Measurements from ENCODE around the gene SOBP. TPM values are rescaled to one million over a fixed set of nuclear protein-coding genes. Genes with fewer than 3 reads are reported as not detected.

The SOBP gene
- total and polyA plus RNA-seq, 10 donors: 0.87 to 7.8 (median 4.9) TPM

- TF ChIP-seq POLR2AphosphoS5 (IDR thresholded peaks at IDR 0.05) (no peak), CTCF (IDR thresholded peaks at IDR 0.05 in 8 of 11, conservative IDR thresholded peaks at IDR 0.05 in 3 of 11) (no peak), POLR2A (IDR thresholded peaks at IDR 0.05) (no peak)
- Histone ChIP-seq H3K4me1 (no peaks in the 10 kb centered on the region), H3K4me3 (no peak overlapping the region), H3K27ac (no peak overlapping the region), H3K9me3 (no peaks in the 10 kb centered on the region), H3K36me3 (no peaks in the 10 kb centered on the region), H3K27me3 (replicated peaks in 1 of 7) (peaks cover 0 to 4% (median 0%) of the 10 kb centered on the region in 7 donors)
- 83 to 98% (median 91%) methylated on average over 2 of the region's 2 CpGs for WGBS, 5 donors
- intact Hi-C loops (cut with DNase I; ENCODE audit: low total_unique reads): no loop called here
- DNase-seq: no peak
These were observed 53.6 kb downstream of the SOBP start for GRCh38 chr6:107543567-107543966.

- H3K4me3 ChIP-seq: no peak overlapping the region
- no peaks in the 10 kb centered on the region for H3K27me3 ChIP-seq (replicated peaks in 1 of 7)
- no peaks in the 10 kb centered on the region for H3K9me3 ChIP-seq
- TF ChIP-seq POLR2AphosphoS5 (IDR thresholded peaks at IDR 0.05): no peak
- TF ChIP-seq CTCF (IDR thresholded peaks at IDR 0.05 in 8 of 11, conservative IDR thresholded peaks at IDR 0.05 in 3 of 11): no peak
- TF ChIP-seq POLR2A (IDR thresholded peaks at IDR 0.05): no peak
- no peak overlapping the region for H3K27ac ChIP-seq
- DNase-seq: no peak
- peaks cover 0 to 9% (median 0%) of the 10 kb centered on the region in 6 donors for H3K4me1 ChIP-seq
- 73 to 90% (median 86%) methylated on average over 4 of the region's 4 CpGs for WGBS, 5 donors
- no peaks in the 10 kb centered on the region for H3K36me3 ChIP-seq
- intact Hi-C loops (cut with DNase I; ENCODE audit: low total_unique reads): no loop called here
These were observed 55.8 kb downstream of the SOBP start for GRCh38 chr6:107545763-107546162.

- H3K4me3 ChIP-seq: no peak overlapping the region
- no peaks in the 10 kb centered on the region for H3K27me3 ChIP-seq (replicated peaks in 1 of 7)
- no peaks in the 10 kb centered on the region for H3K9me3 ChIP-seq
- intact Hi-C loops (cut with DNase I; ENCODE audit: low total_unique reads): no loop called here
- H3K4me1 ChIP-seq: peaks cover 0 to 11% (median 0%) of the 10 kb centered on the region in 6 donors
- no peak for DNase-seq
- H3K27ac ChIP-seq: no peak overlapping the region
- H3K36me3 ChIP-seq: no peaks in the 10 kb centered on the region
- WGBS, 5 donors: 81 to 85% (median 83%) methylated on average over 6 of the region's 6 CpGs
- TF ChIP-seq CTCF (IDR thresholded peaks at IDR 0.05 in 8 of 11, conservative IDR thresholded peaks at IDR 0.05 in 3 of 11) (no peak), POLR2AphosphoS5 (IDR thresholded peaks at IDR 0.05) (no peak), POLR2A (IDR thresholded peaks at IDR 0.05) (no peak)
These were observed 57.0 kb downstream of the SOBP start for GRCh38 chr6:107546691-107547450.

- WGBS, 5 donors: 48 to 95% (median 94%) methylated on average over 2 of the region's 2 CpGs
- H3K4me3 ChIP-seq: no peak overlapping the region
- no peak for TF ChIP-seq POLR2A (IDR thresholded peaks at IDR 0.05)
These were observed 57.5 kb downstream of the SOBP start for GRCh38 chr6:107547451-107547840.

More at GRCh38 chr6:107547451-107547840, 57.5 kb downstream of the SOBP start:
- Histone ChIP-seq H3K36me3 (no peaks in the 10 kb centered on the region), H3K27ac (no peak overlapping the region), H3K4me1 (peaks cover 0 to 11% (median 0%) of the 10 kb centered on the region in 6 donors), H3K9me3 (no peaks in the 10 kb centered on the region), H3K27me3 (replicated peaks in 1 of 7) (no peaks in the 10 kb centered on the region)
- intact Hi-C loops (cut with DNase I; ENCODE audit: low total_unique reads): no loop called here
- DNase-seq: no peak
